ENCODE data around the gene CT55.
"Not testable (repeated sequence)": the region's sequence is repeated elsewhere in the genome, so short reads cannot be mapped to it uniquely, and the experiment has no call there.

The CT55 gene, protein sequence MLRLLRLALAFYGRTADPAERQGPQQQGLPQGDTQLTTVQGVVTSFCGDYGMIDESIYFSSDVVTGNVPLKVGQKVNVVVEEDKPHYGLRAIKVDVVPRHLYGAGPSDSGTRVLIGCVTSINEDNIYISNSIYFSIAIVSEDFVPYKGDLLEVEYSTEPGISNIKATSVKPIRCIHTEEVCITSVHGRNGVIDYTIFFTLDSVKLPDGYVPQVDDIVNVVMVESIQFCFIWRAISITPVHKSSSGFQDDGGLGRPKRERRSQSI

DNA sequence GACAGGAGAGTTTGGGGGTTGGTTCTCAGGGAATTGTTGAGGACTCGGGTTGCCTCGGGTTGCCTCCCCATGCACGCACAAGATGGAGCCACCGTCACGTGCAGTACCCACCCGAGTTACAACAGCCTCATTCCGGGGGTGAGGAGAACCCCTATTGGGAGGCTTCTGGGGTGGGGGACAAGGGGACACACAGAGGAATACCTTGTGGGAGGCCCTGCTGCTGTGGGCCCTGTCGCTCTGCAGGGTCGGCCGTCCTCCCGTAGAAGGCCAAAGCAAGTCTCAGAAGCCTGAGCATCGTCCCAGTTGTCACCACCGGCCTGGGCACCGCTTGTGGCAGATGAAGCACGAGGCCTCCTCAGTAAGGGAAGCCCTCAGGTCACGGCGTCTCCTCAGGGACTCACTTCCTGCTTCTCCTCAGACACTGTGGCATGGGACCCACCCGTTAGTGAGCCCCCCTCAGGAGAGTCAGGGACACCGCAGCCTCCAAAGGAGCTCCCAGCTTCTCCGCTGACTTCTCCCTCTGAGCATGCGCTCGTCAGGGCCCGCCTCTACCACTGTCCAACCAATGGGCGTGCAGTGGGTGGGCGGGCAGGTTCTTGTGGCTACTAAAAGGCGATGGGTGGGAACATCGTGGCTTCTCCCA lies at the start of gene CT55:
Gene CT55, minus strand, starts transcription at position 522 of the 643 bp plus-strand sequence. Its CDS starts 227 bp downstream, at position 295.
- DNase-seq = no peak

DNA sequence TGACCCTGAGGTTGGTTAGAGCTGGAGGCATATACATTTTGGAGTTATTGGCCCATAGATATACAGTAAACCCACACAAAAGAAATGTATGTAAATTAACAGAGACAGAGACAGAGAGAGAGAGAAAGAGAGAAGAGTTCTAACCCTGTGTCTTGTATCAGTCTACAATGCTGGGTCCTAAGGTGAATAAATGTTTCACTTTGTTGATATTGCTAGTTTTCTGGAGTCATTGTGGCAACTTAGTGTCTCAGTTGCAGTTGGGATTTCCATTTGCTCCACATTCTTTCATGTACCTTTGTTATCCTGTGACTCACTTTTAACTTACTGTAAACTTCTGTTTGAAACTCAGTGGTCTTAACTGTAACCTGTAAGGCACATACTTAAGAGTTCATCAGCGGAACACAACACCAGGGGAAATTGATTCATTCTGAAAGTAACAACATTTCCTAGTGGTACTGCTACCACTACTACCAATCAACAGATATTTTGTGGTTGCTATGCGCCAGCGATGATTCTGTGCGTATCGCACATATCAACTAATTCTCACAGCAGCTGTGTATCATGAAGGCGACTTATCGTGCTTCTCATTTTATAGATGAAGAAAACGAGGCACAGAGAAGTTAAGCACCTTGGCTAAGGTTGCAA lies 42.1 kb upstream of the CT55 start:
- no peak for DNase-seq

DNA sequence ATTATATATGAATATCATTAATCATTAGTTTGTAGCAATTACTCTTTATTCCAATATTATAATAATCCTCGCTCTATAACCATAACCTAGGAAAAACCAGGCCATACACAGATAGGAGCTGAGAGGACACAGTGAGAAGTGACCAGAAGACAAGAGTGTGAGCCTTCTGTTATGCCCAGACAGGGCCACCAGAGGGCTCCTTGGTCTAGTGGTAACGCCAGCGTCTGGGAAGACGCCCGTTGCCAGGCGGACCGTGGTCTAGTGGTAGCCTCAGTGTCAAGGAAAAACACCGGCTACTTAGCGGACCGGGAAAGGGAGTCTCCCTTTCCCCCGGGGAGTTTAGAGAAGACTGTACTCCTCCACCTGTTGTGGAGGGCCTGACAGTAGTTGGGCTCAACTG lies 35.2 kb upstream of the CT55 start:
- DNase-seq = not testable (repeated sequence)

DNA sequence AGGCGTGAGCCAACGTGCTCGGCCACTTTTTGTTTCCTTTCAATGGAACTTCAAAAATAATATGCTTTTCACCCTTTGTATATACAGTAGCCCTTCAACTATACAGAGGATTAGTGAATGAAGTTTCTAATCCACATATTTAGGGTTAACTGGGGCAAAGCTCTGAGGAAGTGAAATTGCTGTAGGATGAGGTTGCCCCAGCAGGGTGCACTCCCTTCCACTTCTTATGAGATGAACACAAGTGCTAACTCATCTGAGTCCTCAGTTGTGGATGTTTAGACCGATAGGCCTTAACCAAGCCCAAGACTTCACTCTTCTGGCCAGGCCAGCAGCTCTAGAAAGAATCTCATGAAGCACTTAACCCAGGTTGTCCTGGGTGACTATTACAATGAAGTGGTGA lies 29.1 kb upstream of the CT55 start:
- no peak for DNase-seq

DNA sequence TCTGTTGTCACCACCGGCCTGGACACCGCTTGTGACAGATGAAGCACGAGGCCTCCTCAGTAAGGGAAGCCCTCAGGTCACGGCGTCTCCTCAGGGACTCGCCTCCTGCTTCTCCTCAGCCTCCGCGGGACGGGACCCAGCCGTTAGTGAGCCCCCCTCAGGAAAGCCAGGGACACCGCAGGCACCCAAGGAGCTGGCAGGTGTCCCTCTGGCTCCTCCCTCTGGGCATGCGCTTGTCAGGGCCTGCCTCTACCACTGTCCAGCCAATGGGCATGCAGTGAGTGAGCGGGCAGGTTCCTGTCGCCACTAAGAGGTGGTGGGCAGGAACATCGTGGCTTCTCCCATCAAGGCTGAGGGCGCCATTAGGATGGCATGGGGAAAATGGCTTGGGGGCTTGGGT lies 23.5 kb upstream of the CT55 start:
- no peak for DNase-seq

DNA sequence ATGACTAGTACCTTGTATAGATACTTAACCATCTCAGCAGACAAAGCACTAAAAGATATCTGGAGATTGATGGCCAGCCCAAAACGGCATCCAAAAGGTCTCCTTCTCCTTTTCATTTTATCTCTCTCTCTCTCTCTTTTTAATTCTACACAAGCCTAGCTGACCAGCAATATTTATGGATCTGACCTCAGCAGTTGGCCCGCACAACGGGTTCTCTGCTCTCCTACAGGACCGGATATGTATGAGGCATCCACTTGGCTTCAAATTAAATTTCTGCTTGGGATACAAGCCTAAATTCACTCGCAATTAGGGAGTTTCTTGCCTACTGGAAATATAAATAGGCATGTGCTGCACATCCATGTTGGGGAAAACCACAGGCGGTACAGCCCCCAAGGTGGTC lies 22.5 kb upstream of the CT55 start:
- DNase-seq = no peak

DNA sequence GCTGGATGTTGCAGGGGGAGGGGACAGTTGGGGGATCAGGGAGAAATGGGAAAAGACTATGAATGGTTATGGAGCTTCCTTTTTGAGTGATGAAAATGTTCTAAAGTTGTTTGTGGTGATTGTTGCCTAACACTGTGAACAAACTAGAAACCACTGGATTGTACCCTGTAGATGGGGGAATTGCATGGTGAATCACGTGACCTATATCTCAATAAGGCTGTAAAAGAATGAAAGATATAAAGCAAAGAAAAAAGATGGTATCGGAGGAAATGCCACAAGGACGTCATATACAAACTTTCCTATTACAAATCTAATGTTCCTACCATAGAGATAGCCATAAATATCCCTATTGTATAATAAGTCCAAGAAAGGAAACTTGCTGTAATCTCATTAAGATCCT lies 20.6 kb upstream of the CT55 start:
- DNase-seq = no peak

DNA sequence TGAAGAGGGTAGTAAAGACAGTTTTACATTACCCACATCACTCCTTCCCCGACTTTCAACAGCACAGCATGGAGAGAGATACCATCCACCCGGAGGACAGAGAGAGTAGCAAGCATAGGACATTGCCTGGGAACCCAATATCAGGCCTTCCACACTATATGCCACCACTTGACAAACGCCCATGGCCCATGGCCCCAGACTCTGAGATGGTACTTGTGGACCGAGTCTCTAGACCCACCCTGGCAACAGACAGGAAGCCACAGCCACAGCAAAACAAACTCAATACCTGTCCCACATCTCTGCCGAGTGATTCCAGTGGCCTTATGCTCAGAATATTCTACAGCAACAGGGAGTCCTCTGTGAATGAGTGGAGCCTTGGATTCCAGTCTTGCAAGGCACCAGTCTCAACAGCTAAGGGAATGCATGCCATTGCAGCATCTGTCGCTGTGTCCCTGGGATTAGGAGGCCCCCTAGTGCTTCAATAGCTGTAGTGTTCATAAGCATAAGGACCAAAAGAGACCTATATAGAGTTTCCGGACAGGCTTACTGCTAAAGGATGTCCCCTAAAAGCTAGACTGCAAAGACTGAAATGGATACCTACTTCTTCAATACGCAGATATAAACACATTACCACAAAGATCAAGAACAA lies 14.7 kb upstream of the CT55 start:
- DNase-seq = no peak

DNA sequence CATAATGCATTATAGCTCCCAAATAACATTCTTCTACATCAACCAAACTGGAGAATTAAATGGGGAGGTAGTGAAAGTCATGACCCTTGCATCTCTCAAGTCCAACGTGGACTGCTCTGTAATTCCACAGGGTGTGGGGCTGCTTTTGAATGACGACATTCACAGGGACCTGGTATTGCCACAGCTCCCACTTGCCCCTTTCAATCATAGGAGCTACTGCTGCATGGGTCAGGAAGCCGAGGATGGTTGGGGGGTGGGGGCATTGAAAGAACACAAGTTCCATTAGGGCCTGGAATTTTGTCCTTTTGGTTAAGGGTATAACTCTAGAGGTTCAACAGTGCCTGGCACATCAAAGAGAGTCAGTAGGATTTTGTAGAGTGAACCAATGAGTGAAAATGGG lies 7.4 kb upstream of the CT55 start:
- DNase-seq = no peak

DNA sequence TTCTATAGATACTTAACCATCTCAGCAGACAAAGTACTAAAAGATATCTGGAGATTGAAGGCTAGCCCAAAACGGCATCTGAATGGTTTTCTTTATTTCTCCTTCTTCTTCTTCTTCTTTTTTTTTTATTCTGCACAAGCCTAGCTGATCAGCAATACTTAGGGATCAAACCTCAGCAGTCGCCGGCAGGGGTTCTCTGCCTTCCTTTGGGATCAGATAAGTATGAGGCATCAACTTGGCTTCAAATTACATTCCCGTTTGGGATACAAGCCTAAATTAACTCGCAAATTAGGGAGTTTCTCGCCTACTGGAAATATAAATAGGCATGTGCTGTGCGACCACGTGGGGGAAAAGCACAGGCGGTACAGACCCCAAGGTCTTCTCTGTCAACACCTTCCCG lies 730 bp downstream of the CT55 start:
- no peak for DNase-seq

DNA sequence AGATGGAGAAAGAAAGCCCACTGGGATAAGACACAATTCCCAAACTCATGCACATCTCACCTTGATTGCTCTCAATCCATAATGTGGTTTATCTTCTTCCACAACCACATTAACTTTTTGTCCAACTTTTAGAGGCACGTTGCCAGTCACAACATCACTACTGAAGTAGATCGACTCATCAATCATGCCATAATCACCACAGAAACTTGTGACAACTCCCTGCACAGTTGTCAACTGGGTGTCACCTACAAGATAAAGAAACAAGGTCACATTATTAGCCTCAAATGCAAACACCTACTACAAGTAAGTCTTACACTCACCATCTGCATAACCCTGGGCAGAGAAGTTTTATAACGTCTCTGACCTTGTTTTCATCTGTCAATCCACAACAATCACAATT lies 1.7 kb downstream of the CT55 start:
- DNase-seq = not testable (repeated sequence)

DNA sequence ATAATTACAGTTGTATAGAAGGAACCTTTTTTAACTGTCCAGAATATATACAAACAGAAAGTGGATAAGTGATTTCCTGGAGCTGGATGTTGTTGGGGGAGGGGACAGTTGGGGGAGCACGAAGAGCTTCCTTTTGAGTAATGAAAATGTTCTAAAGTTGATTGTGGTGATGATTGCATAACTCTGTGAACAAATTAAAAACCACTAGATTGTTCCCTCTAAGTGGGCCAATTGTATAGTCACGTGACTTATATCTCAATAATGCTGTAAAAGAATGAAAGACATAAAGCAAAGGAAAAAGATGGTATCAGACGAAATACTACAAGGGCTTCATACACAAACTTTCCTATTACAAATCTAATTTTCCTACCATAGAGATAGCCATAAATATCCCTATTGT lies 2.7 kb downstream of the CT55 start:
- no peak for DNase-seq

DNA sequence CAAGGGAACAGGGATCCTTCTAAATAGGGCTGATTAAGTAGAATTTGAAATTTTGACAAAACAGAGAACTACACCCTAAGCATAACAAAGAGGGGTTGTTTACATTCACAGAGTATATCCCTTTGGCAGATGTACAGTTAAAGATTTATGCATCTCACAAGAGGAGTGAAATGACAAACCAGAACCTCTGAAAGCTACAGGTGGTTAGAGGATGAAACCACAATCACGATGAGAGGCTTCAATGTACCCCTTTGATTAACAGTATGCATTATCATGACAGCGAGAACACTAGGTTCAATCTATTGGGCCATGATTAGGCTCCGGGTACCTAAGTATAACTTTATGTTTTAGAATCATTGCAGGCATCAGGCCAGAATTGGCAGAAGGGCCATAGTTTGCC lies 16.5 kb downstream of the CT55 start:
- DNase-seq = not testable (repeated sequence)

DNA sequence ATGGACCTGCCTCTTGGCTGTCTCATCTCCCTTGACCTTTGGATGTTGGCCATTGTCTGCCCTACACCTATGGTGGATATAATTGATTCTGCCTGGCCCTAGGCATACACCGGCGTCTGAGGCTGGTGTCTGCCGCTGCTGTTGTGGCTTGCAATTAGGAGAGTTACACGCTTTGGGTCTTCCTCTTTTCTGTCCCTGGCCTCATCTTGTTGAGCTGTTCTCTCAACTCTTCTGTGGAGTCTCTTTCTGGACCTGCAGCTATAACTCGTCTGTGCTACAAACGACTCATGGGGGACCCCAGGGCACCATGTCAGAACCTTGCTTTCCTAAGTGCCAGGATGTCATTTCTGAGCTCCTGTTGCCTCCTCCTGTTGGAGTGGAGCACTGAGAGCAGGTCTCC lies 45.1 kb downstream of the CT55 start:
- not testable (repeated sequence) for DNase-seq

DNA sequence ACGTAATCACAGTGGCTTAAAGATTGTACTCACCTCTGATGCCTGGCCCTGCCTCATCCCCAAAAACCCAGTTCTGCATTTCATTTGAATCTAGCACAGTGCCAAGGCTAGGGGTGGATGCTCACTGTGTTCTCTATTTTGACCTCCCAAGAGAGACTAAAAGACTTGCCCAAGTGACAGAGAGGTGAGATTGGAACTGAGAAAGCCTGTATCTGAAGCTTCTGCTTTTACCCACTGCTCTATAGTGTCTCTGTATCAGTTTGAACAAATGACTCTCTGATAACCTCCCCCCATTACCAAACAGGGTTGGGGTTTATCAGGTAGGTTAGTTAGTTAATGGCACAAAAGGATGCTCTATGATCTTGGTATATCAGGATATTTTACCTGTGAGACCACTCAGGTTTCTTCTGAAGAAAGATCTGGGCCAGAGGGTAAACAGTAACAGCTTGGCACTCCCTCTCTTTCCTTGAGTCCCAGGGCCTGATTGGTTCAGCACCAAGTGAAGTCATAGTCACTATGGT lies 51.1 kb downstream of the CT55 start, which contains the start of gene ETDB:
Gene ETDB, minus strand, starts transcription at position 471 of the 521 bp plus-strand sequence. CDS start 1,265 bp downstream, outside the sequence.
- not testable (repeated sequence) for DNase-seq

DNA sequence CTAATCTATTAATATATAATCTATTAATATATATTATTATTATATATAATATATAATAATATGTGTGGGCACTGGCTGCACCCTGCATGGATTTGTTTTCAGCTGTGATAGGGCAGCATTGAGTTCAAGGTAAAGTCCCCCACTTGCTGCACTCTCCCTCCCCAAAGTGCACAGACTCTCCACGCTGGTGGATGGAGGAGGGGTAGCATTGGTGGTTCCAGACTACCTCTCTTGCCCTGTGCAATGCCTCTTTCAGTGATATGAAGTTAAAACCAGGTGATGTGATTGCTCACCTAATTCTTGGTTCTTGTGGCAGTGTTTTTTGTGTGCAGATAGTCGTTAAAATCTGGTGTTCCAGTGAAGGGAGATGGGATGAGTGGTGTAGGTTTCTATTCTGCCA lies 55.1 kb downstream of the CT55 start:
- DNase-seq = not testable (repeated sequence)

DNA sequence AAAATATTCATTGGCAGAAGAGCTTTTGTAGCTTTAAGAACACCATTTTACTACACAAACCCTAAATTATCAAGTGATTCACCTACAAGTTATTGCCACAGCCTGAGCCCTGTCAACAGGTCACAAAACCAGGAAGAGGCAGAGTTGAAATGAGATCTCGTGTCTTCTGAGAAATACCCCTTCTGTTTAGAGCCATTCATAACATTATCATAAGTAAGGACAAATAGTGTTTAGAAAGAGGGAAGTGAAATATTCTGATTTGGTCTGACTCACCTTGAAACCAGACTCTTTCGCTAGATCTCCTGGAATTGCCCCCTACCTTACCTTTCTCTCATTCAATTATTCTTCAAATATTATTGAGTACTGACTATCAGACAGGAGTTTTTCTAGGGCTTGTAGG lies 56.8 kb downstream of the CT55 start:
- DNase-seq = no peak

DNA sequence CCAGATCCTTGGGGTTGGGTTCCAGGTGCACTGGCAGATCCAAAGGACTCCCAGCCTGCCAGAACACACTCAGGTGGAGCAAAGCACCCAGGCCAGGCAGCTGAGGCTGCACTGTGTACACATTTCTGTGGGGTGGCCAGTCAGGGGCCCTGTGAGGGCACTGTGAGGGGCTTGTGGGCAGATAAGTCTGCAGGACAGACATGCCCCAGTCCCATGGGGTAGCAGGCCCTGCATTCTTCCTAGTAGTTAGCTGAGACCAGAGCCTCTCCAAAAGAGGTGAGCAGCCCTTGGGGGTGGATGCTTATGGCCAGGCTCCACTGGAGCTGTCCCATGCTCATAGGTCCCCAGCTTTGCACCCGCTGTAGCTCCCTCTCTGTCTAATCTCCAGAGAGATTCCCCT lies 58.5 kb downstream of the CT55 start:
- DNase-seq = no peak

DNA sequence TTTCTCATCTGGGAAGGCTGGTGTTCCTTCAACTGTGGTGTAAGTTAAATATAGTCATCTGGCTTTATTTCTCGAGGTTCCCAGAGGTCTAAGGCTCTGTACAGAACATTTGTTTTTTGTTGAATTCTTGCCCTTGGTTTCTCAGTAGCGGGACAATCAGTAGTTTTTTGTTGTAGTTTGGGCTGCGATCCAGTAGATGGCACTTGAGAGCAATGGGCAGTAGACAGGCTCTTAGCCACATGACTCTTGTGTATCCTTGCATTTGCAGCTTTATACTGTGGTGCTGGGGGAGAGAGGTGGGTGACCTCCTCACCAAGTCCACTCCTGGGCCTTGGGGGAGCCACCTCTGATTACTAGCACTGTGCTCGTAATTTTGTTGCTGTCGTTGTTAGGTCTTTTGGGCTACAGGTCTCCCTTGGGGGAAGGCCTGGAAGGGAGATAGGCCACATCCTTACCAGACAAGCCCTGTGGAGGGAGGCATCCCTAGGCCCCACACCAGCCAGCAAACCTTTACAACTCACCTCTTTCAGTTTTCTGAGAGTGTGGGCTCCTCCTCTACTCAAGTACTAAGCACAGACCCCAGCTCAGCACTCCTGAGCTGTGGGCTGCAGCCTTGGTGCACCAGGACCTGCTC lies 59.0 kb downstream of the CT55 start:
- DNase-seq = peak; percentile 5

DNA sequence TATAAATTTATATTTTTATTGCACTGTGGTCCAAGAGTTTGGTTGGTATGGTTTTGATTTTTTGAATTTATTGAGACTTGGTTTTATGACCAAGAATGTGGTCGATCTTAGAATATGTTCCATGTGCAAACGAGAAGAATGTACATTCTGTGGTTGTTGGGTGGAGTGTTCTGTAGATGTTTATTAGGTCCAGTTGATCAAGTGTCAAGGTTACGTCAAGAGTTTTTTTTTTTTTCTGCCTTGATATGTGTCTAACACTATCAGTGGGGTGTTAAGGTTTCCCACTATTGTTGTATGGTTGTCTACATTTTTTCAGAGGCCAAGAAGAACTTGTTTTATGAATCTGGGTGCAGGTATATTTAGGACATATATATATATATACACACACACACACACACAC lies 61.6 kb downstream of the CT55 start:
- DNase-seq = no peak

Measured in NCI-H2029 treated with DMSO at 0.1 percent for 48 hours (cell line).